ENCODE data around the gene SNX2.

The SNX2 gene, protein sequence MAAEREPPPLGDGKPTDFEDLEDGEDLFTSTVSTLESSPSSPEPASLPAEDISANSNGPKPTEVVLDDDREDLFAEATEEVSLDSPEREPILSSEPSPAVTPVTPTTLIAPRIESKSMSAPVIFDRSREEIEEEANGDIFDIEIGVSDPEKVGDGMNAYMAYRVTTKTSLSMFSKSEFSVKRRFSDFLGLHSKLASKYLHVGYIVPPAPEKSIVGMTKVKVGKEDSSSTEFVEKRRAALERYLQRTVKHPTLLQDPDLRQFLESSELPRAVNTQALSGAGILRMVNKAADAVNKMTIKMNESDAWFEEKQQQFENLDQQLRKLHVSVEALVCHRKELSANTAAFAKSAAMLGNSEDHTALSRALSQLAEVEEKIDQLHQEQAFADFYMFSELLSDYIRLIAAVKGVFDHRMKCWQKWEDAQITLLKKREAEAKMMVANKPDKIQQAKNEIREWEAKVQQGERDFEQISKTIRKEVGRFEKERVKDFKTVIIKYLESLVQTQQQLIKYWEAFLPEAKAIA

DNA sequence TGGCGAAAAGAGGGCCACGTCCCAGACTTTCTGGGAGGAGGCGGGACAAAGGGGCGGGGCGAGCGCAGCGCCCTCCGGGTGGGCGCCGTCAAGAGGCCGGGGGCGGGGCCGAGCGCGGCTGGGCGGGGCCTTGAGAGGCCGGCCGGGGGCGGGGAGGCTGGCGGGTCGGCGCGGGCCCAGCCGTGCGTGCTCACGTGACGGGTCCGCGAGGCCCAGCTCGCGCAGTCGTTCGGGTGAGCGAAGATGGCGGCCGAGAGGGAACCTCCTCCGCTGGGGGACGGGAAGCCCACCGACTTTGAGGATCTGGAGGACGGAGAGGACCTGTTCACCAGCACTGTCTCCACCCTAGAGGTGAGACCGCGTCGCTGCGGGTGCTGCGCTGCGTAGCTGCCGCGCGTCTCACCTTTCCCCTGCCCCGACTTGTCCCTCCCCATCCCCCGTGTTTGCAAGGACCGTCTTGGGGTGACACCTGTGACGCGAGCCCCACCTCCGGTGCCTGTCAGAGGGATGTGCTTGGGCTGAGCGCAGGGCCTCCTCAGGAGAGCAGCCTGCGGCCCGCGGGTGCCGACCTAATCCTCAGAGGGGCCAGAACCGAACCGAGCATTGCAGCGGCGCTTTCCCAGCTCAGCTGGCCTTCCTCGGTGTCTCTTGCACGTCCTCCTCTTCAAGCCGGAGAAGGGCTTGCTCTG lies at the start of gene SNX2:
Gene SNX2, plus strand, starts transcription at position 220 of the 689 bp plus-strand sequence. Its CDS starts 24 bp downstream, at position 244.
- peak; percentile 84 for DNase-seq (ENCODE audit: low read depth)
- TF ChIP-seq, protein P1, sequence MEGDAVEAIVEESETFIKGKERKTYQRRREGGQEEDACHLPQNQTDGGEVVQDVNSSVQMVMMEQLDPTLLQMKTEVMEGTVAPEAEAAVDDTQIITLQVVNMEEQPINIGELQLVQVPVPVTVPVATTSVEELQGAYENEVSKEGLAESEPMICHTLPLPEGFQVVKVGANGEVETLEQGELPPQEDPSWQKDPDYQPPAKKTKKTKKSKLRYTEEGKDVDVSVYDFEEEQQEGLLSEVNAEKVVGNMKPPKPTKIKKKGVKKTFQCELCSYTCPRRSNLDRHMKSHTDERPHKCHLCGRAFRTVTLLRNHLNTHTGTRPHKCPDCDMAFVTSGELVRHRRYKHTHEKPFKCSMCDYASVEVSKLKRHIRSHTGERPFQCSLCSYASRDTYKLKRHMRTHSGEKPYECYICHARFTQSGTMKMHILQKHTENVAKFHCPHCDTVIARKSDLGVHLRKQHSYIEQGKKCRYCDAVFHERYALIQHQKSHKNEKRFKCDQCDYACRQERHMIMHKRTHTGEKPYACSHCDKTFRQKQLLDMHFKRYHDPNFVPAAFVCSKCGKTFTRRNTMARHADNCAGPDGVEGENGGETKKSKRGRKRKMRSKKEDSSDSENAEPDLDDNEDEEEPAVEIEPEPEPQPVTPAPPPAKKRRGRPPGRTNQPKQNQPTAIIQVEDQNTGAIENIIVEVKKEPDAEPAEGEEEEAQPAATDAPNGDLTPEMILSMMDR (conservative IDR thresholded peaks at IDR 0.05; ENCODE audit: low read length), result peak; percentile 13; the same call in 1 of the 2 replicates
- peak within 1 kb of the TSS; percentile 95 for H3K4me3 ChIP-seq (ENCODE audit: low read length)

DNA sequence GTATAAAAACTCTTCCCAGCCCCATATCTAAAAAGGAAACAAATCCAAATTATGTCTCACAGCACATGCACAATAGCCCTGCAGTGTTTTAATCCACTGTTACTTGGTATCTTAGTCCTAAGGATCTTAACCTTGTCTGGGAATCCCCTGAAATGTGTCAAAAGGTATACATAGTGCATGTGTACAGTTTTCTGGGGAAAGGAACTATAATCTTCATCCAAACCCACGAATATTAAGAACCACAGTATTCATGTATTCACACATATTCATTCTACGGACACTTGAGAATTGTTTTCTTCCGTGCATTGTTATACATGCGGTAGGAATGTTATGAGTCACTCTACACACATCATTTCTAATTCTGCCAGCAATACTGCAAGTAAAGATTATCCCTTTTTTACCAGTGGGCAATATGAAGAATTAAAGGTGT lies 47.8 kb upstream of the SNX2 start:
- H3K4me3 ChIP-seq (ENCODE audit: low read length), result no peak overlapping the region
- peak; percentile 75 for DNase-seq (ENCODE audit: low read depth)
- TF ChIP-seq, protein P1 (conservative IDR thresholded peaks at IDR 0.05; ENCODE audit: low read length), result no peak

DNA sequence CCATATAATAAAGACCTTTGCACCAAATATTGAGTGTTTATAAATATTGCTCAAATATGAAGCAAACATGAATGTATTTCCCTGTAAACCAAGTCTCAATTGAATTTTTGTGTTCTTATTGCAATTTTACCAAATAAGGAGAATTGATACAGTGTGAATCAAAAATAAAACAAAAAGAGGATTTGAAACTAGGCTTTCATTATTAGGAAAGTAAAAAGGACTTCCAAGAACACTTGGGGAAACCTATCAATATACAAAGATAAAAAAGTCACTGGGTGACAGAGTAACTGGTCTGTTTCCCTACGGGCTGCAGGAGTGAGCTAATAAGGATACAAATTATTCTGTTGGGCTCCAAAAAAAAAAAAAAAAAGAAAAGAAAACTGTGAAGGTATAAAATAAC lies 44.8 kb upstream of the SNX2 start:
- TF ChIP-seq, protein P1 (conservative IDR thresholded peaks at IDR 0.05; ENCODE audit: low read length), result no peak
- H3K4me3 ChIP-seq (ENCODE audit: low read length), result no peak overlapping the region
- no peak for DNase-seq (ENCODE audit: low read depth)

DNA sequence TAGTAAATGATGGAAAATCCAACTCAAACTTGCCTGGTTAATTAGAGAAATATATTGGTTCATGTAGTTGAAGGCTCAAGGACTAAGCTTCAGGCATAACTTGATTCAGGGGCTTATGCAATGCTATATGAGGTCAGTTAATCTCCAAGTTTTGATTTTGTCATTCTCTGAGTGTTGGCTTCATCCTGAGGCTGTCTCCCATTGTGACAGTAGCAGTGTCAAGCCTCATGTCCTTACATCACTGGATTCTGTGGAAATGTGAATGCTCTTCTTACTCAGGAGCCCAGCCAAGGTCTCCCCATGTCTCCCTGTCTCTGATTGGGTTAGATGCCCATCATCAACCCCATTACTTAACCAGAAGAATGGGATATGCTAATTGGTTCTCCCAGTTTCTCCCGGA lies 44.4 kb upstream of the SNX2 start:
- DNase-seq (ENCODE audit: low read depth), result no peak
- TF ChIP-seq, protein P1 (conservative IDR thresholded peaks at IDR 0.05; ENCODE audit: low read length), result no peak
- no peak overlapping the region for H3K4me3 ChIP-seq (ENCODE audit: low read length)

DNA sequence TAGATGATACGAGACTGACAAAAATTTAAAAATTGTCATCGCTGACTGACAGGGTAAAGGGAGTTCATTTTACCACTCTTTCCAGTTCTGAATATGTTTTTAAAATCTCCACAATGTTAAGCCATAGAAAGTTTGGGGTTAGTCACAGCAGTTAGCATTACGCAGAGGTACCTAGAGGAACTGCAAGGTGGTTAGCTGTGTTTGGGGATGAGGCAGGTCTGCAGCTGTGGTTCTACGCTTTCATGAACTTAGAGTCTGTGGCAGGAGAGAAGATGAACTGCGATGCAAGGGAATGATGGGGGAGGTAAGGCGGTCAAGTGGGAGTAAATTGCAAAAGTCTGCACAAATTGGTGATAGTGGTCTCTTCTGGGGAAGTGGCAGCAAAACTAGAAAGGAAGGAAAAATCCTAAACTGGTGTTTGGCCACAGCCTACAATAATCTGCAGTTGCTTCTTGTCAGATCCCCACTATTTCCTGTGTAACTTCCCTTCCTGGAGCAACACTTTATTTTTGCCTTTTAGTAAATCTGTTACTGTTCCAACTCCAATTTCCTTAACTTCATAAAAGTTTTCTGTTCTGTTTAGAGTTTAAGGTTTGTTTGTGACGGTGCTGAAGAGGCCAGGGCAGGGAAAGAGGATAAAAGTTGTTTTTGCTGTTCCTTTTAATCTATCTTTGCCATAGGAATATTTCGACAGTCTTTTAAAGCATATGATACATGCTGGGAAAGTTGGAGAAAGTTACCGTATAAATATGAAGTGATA lies 38.6 kb upstream of the SNX2 start:
- TF ChIP-seq, protein P1 (conservative IDR thresholded peaks at IDR 0.05; ENCODE audit: low read length), result no peak
- DNase-seq (ENCODE audit: low read depth), result no peak
- no peak overlapping the region for H3K4me3 ChIP-seq (ENCODE audit: low read length)

DNA sequence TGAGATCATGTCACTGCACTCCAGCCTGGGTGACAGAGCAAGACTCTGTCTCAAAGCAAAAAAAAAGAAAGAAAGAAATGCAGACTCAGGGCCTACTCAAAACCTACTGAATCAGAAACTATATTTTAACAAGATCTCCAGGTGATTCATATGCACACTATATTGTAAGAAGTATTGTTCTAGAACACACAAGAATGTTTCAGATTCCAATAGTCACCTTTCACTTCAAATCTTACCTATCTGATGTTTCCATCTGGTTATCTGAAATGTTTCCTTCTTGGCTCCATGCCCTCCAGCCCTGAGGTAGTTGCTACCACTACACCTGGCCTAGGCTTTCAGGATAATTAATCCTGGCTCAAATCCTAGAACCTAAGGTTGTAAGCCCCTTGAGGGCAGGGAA lies 36.8 kb upstream of the SNX2 start:
- DNase-seq (ENCODE audit: low read depth), result no peak
- TF ChIP-seq, protein P1 (conservative IDR thresholded peaks at IDR 0.05; ENCODE audit: low read length), result no peak
- no peak overlapping the region for H3K4me3 ChIP-seq (ENCODE audit: low read length)

Measured in AG10803 (cell line).